AG09309 (cell line): ENCODE data around the gene PDE4A.

Experiments
- DNase-seq: peaks from one replicate; pipeline ENCODE4 v3.0.0-alpha.2; 2010; ENCODE audit warnings: low read depth
- H3K4me3 ChIP-seq: 2 replicates; pipeline ENCODE4 v1.5.1; 2011; ENCODE audit warnings: mild to moderate bottlenecking, low read depth, low read length, moderate library complexity; ENCODE audit not compliant: control insufficient read depth
- CTCF ChIP-seq: IDR thresholded peaks from 2 replicates; pipeline ENCODE4 v1.5.1; 2011; ENCODE audit warnings: mild to moderate bottlenecking, low read depth, low read length, inconsistent platforms; ENCODE audit not compliant: insufficient read depth, control insufficient read depth; ENCODE audit errors: missing control alignments

Gene PDE4A

GRCh38 chr19:10501971-10502523, 81.7 kb downstream of the PDE4A start:
- no peak for TF ChIP-seq CTCF
- no peak for DNase-seq
- peak overlapping the region; percentile 89 for H3K4me3 ChIP-seq

- peak; percentile 1 for TF ChIP-seq CTCF
- DNase-seq: peak; percentile 41
- H3K4me3 ChIP-seq: peak overlapping the region; percentile 89
These were observed 82.2 kb downstream of the PDE4A start for GRCh38 chr19:10502524-10503001.

GRCh38 chr19:10503002-10503789, 82.9 kb downstream of the PDE4A start, which contains the start of gene KEAP1:
Gene KEAP1 (minus strand): TSS chr19:10503356. CDS start chr19:10500033, 3,323 bp downstream.
- TF ChIP-seq CTCF: no peak
- peak within 1 kb of the TSS; percentile 89 for H3K4me3 ChIP-seq
- DNase-seq: no peak

- TF ChIP-seq CTCF: peak; percentile 76
- DNase-seq: no peak
These were observed 85.4 kb downstream of the PDE4A start for GRCh38 chr19:10505583-10506229.

GRCh38 chr19:10508036-10508435, 87.7 kb downstream of the PDE4A start:
- no peak for DNase-seq
- H3K4me3 ChIP-seq: no peak overlapping the region
- no peak for TF ChIP-seq CTCF

More at GRCh38 chr19:10505583-10506229, 85.4 kb downstream of the PDE4A start:
- no peak overlapping the region for H3K4me3 ChIP-seq

GRCh38 chr19:10508707-10509106, 88.4 kb downstream of the PDE4A start:
- DNase-seq: no peak
- no peak for TF ChIP-seq CTCF
- H3K4me3 ChIP-seq: no peak overlapping the region
